ENCODE results near the gene MINDY4.

DNA sequence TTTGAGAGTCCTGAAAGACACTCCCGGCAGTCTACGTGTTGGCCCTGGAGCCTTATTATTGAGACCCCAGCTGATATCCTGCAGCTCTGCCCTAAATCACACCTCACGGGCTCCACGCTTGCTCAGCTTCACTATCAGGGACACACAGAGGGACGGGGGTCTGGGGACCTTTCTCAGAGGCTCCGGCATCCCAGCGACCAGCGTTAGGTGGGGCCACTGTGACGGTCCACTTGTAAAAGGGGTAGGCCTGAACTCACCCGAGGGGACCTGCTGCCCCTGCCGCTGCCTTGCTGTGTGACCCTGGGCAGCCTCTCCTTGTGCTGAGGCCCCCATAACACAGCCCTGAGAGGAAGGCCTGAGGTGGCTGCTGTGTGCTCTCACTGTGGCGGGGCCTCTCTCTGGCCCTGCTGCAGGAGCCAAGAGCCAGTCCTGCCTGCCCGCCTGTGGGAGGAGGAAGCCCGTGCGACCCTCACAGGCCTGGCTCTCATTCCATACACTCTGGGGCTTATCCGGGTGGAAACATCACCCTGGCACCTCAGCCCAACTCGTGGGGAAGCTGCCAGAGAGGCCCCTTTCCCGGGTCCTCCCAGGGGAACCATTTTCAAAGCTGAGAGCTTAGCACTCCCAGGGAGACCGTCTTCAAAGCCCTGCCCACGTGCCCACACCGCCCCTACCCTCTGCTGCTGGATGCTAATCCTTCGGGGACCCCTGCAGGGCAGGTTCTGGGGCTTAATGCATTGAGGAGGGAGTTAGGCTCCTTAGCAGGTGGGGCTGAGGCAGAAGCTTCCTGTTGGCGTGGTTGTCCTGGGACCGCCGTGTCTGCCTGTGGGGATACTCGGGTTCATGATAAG lies 162.1 kb downstream of the MINDY4 start:
- TF ChIP-seq, protein P1, sequence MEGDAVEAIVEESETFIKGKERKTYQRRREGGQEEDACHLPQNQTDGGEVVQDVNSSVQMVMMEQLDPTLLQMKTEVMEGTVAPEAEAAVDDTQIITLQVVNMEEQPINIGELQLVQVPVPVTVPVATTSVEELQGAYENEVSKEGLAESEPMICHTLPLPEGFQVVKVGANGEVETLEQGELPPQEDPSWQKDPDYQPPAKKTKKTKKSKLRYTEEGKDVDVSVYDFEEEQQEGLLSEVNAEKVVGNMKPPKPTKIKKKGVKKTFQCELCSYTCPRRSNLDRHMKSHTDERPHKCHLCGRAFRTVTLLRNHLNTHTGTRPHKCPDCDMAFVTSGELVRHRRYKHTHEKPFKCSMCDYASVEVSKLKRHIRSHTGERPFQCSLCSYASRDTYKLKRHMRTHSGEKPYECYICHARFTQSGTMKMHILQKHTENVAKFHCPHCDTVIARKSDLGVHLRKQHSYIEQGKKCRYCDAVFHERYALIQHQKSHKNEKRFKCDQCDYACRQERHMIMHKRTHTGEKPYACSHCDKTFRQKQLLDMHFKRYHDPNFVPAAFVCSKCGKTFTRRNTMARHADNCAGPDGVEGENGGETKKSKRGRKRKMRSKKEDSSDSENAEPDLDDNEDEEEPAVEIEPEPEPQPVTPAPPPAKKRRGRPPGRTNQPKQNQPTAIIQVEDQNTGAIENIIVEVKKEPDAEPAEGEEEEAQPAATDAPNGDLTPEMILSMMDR (IDR thresholded peaks at IDR 0.05; ENCODE audit: insufficient read depth, low read length): no peak
- TF ChIP-seq GABPA (IDR thresholded peaks at IDR 0.05; ENCODE audit: low read depth) (no peak), POLR2AphosphoS5 (IDR thresholded peaks at IDR 0.05; ENCODE audit: low read depth) (no peak), REST (IDR thresholded peaks at IDR 0.05; ENCODE audit: insufficient replicate concordance, low read depth) (no peak)

All from HL-60 (cell line).